NCI-H748 (cell line): ENCODE data around the gene NLRP13.
"Not testable (repeated sequence)": the region's sequence is repeated elsewhere in the genome, so short reads cannot be mapped to it uniquely, and the experiment has no call there.

Source experiments
- DNase-seq: peaks from one replicate; lab custom pipeline; 2025; ENCODE audit not compliant: unreplicated experiment; lab: John Stamatoyannopoulos, UW

NLRP13 gene

DNA sequence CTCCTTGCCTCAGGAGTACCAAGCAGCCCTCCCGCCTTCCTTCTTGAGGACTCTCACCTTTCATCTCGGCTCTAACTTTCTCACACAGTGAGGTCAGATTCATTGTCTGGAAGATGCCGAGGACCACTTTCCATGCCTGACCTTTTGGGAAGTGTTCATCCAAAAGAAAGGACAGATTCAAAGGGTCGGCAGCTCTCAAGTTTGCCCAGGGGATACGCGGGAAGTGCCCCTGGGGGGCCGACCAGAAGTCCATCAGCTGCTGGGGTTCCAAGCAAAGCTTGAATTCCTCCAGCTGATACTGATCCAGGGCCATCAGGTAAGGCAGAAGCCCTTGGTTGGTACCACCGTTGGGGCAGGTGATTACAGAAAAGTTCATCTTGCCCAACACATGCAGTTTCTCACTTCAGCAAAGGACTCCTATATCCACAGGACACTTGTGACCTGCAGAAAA lies at the start of gene NLRP13:
Gene NLRP13 (minus strand): TSS at position 401 of the 451 bp plus-strand sequence. CDS start 25 bp downstream, at position 376.
- DNase-seq, result no peak

DNA sequence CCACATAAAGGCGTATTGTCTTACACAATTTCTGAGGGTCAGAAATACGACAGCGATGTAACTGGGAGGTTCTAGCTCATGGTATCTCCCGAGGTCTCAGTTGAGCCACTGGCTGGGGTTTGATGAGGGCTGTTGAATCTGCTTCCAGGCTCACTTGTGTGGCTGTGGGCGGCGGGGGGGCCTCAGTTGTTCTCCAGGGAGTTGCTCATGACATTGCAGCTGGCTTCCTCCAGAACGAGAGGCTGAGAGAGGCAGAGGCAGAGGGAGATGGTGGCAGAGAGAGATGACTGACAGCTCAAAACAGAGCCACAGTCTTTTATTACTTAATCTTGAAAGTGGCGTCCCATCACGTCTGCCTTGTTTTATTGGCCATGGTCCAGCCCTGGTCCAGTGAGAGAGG lies 48.3 kb upstream of the NLRP13 start:
- no peak for DNase-seq

DNA sequence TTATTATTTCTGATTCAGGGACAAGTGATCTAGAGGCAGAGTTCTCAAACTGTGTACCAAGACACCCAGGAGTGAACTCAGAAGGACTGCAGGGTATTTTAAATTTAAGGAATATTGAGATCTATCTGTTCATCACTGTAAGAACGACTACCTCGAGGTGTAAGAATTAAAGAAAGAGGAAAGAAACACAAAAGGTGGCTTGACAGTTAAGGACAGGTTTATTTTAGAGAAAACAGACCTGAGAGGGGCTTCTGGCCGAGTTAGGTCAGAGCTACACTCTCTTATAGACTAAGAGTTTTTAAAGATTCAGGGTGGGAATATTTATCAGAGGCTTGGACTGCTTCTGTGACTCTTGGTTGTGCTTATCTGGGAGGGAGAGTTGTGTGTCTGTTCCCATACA lies 41.8 kb upstream of the NLRP13 start:
- DNase-seq, result no peak

DNA sequence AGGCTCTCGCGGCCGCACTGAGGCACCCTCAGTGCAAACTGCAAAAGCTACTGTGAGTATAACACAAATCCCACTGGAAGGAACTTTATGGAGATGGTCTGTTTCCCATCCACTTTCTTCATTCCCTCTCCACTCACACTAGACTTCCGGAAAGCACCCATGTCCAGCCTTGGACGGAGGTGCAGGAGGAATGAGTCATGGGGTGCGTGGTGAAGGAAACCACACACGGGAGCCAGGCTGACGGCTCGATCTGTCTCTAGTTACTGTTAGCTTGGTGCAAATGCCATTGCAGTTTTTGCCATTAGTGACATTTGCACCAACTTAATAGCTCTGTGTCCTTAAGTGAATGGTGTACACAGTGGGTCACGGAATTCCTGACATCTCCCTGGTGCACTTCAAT lies 30.1 kb upstream of the NLRP13 start:
- DNase-seq, result no peak

- no peak for DNase-seq
Observed at GRCh38 chr19:55959996-55960675, 28.0 kb upstream of the NLRP13 start.

DNA sequence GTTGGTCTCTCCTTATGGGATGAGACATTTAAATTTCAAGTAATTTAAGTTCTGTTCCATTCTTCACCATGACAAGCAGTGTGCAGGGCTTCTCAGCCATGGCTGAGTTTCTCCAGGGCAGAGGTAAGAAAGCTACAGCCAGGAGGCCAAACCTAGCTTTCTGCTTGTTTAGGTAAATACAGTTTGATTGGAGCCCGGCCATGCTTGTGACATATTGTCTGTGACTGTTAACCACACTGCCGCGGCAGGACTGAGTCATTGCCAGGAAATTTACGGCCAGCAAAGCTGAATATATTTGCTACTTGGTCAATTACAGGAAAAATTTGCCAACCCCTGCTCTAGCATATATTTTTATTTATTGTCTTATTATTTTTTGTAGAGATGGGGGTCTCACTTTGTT lies 26.2 kb upstream of the NLRP13 start:
- DNase-seq, result no peak

GRCh38 chr19:55956431-55956830 lies 24.3 kb upstream of the NLRP13 start:
- DNase-seq, result no peak

- DNase-seq, result not testable (repeated sequence)
Observed at GRCh38 chr19:55950566-55950965, 18.4 kb upstream of the NLRP13 start.

DNA sequence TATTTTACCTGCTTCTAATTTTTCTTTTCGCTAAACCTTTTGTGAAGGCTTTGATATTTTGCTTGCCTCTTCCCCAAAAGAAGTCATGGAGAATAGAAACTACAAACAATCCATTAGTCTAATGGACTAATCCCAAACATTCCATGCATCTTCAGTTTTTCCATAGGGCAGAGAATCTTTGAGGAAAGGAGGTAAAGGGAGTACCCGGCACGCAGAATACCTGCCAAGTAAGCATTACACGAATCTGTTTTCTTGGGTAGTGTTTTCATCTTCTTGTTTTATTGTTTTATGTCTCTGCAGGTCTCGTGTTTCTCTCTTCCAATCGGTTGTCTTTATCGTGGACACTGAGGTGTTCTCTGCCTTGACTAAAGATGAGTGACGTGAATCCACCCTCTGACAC lies 15.4 kb upstream of the NLRP13 start, which contains the start of gene NLRP8:
Gene NLRP8 (plus strand): TSS at position 301 of the 400 bp plus-strand sequence.
- no peak for DNase-seq

- no peak for DNase-seq
Observed at GRCh38 chr19:55940306-55940705, 8.2 kb upstream of the NLRP13 start.

DNA sequence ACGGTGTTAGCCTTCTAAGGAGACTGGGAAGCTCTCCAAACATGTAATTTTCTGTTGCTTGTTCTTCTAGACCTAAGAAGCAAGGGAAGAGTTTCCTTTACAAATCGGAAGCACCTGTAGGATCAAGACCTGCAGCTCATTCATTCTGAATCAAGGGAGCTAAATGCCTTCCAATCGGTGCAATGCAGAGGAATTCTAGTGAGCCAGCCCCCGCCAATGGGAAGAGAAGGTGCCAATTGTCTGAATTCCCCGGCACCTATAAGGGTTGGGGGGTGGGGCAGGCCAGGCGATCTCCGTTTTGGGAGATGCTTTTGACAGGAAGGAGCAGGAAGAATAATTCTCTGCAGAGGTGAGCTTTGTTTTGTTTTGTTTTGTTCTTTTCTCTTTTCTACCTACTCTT lies 7.1 kb upstream of the NLRP13 start:
- DNase-seq, result no peak

GRCh38 chr19:55935206-55935605 lies 3.1 kb upstream of the NLRP13 start:
- no peak for DNase-seq

DNA sequence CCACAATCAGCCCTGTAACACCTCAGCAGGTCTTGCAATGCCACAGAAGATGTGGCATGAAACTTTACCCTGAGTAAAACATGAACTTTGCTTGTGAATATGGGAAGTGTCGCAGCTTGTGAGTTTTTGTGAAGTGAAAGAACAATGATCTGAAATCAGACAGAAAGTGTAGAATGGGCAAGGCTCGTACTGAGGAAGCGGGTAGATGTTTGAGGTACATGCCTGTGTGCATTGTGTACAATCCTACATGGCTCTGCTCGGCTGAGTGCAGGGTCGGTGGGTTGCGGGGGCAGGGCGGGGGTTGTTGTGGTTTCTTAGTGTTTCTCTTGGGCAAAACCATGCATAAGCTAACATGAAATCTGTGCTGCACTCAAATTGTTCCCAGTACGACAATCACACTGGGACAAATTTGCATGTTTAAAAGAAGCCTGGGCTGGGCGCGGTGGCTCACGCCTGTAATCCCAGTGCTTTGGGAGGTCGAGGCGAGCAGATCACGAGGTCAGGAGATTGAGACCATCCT lies 1.1 kb downstream of the NLRP13 start:
- DNase-seq, result no peak

GRCh38 chr19:55929258-55929657 lies 2.9 kb downstream of the NLRP13 start:
- not testable (repeated sequence) for DNase-seq

- DNase-seq, result no peak
Observed at GRCh38 chr19:55927991-55928390, 4.1 kb downstream of the NLRP13 start.

- DNase-seq, result no peak
Observed at GRCh38 chr19:55923556-55923955, 8.6 kb downstream of the NLRP13 start.

- no peak for DNase-seq
Observed at GRCh38 chr19:55913643-55914268, 18.4 kb downstream of the NLRP13 start.

GRCh38 chr19:55912916-55913315 lies 19.2 kb downstream of the NLRP13 start:
- DNase-seq, result no peak

- DNase-seq, result no peak
Observed at GRCh38 chr19:55909801-55910200, 22.3 kb downstream of the NLRP13 start.

- no peak for DNase-seq
Observed at GRCh38 chr19:55907746-55908145, 24.4 kb downstream of the NLRP13 start.

- no peak for DNase-seq
Observed at GRCh38 chr19:55907286-55907685, 24.9 kb downstream of the NLRP13 start.

DNA sequence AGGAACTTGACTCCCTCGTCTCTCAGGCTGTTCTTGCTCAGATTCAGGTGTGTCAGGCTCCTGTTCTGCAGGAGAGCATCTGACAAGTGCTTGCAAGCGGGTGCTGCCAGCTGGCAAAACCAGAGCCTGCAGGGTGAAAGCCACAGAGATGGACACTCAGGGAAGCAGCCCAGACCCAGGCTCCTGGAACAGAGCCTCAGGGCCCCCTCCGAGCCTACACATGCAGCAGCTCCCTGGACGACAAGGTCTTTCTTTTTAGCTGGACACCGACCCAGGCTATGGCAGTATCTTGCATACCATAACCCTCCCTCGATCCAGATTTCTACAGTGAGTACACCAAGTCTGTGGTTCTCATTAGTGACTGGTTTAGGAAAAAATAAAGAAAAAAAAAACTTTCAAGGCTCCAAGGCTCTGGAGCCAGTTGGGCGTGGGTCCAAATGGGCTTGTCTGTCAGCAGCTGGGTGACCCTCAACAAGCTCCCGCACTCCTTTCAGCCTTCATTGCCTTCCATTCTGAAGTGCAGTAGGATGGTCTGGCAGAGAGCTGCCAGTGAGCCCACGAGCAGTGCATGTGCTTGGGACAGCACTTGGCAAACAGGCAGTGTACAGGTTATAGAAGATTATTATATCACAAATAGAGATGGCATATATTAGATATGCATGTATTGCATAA lies 29.9 kb downstream of the NLRP13 start:
- no peak for DNase-seq
